GM12865 (cell line): ENCODE results near the gene ACOXL.

Experiments
- DNase-seq: peaks from one replicate; pipeline ENCODE4 v3.0.0; 2010; ENCODE audit warnings: low read depth
- H3K4me3 ChIP-seq: 2 replicates; pipeline ENCODE4 v1.5.1; 2011; ENCODE audit warnings: mild to moderate bottlenecking, low read depth, low read length, control low read depth
- CTCF ChIP-seq: IDR thresholded peaks from 2 replicates; pipeline ENCODE4 v1.5.1; 2011; ENCODE audit warnings: low read length, control low read depth, low read depth, inconsistent platforms; ENCODE audit not compliant: insufficient read depth; ENCODE audit errors: missing control alignments

The ACOXL gene

GRCh38 chr2:111120253-111121027 lies 388.1 kb downstream of the ACOXL start, which contains the start of gene BCL2L11:
BCL2L11 (plus strand) TSS chr2:111120914; CDS start chr2:111123746, 2,832 bp downstream.
- peak; percentile 97 for DNase-seq
- peak within 1 kb of the TSS; percentile 87 for H3K4me3 ChIP-seq
- peak; percentile 4 for TF ChIP-seq CTCF

GRCh38 chr2:111121028-111121827 lies 388.9 kb downstream of the ACOXL start:
- H3K4me3 ChIP-seq: peak overlapping the region; percentile 87
- peak; percentile 54 for DNase-seq
- no peak for TF ChIP-seq CTCF

- peak; percentile 90 for DNase-seq
- TF ChIP-seq CTCF: no peak
- H3K4me3 ChIP-seq: peak overlapping the region; percentile 87
These were observed 389.7 kb downstream of the ACOXL start for GRCh38 chr2:111121828-111122630.

- H3K4me3 ChIP-seq: peak overlapping the region; percentile 57
- no peak for TF ChIP-seq CTCF
These were observed 390.5 kb downstream of the ACOXL start for GRCh38 chr2:111122631-111123421.

GRCh38 chr2:111123751-111124150 lies 391.4 kb downstream of the ACOXL start:
- no peak for DNase-seq
- no peak for TF ChIP-seq CTCF
- H3K4me3 ChIP-seq: no peak overlapping the region

More at GRCh38 chr2:111122631-111123421, 390.5 kb downstream of the ACOXL start:
- DNase-seq: peak; percentile 49

- no peak for DNase-seq
- TF ChIP-seq CTCF: no peak
- no peak overlapping the region for H3K4me3 ChIP-seq
These were observed 394.2 kb downstream of the ACOXL start for GRCh38 chr2:111126581-111126980.
